Neuronal stem cell (in vitro differentiated cells): ENCODE data around the gene GBP2.

Experiments used
- DNase-seq: peaks from one replicate; pipeline ENCODE4 v3.0.0-alpha.2; 2013; ENCODE audit warnings: low spot score
- H2AFZ ChIP-seq: one replicate; pipeline ENCODE4 v1.6.1; 2013; ENCODE audit warnings: mild to moderate bottlenecking, low read length, inconsistent platforms
- H2AK5ac ChIP-seq: 2 replicates; pipeline ENCODE4 v1.6.1; 2013; ENCODE audit warnings: low read depth, mild to moderate bottlenecking, inconsistent platforms, low read length, moderate library complexity, mixed read lengths
- H2BK120ac ChIP-seq: 2 replicates; pipeline ENCODE4 v1.6.1; 2013; ENCODE audit warnings: low read depth, mild to moderate bottlenecking, inconsistent platforms, low read length, moderate library complexity, mixed read lengths
- H2BK12ac ChIP-seq: one replicate; pipeline ENCODE4 v1.6.1; 2013; ENCODE audit warnings: low read length, inconsistent platforms
- H2BK15ac ChIP-seq: 2 replicates; pipeline ENCODE4 v1.6.1; 2013; ENCODE audit warnings: mild to moderate bottlenecking, low read length, inconsistent platforms, mixed read lengths
- H2BK5ac ChIP-seq: one replicate; pipeline ENCODE4 v1.6.1; 2013; ENCODE audit warnings: inconsistent platforms, mild to moderate bottlenecking, low read length, moderate library complexity
- H3K14ac ChIP-seq: one replicate; pipeline ENCODE4 v1.6.1; 2013; ENCODE audit warnings: low read length, inconsistent platforms
- H3K18ac ChIP-seq: 2 replicates; pipeline ENCODE4 v1.6.1; 2013; ENCODE audit warnings: low read length, inconsistent platforms
- H3K23ac ChIP-seq: 2 replicates; pipeline ENCODE4 v1.6.1; 2013; ENCODE audit warnings: low read depth, mild to moderate bottlenecking, mixed read lengths, low read length, inconsistent platforms; ENCODE audit not compliant: poor library complexity
- H3K27ac ChIP-seq: replicated peaks from 3 replicates; pipeline ENCODE4 v1.5.1; 2013; ENCODE audit warnings: low read length, inconsistent platforms
- H3K27me3 ChIP-seq, 3 experiments: 2 replicates each; pipeline ENCODE4 v1.6.1; 2013; ENCODE audit warnings: low read length in 3 of 3, mild to moderate bottlenecking in 2 of 3, inconsistent platforms in 1 of 3, low read depth in 1 of 3, mixed read lengths in 1 of 3, moderate library complexity in 1 of 3; ENCODE audit not compliant: control insufficient read depth in 3 of 3, insufficient read depth in 3 of 3
- H3K36me3 ChIP-seq, 2 donors: replicated peaks in 1 of 2; 2 replicates each; pipeline ENCODE4 v1.6.1; 2013; ENCODE audit warnings: low read length in 2 of 2; ENCODE audit not compliant: control insufficient read depth in 2 of 2, insufficient read depth in 2 of 2
- H3K4ac ChIP-seq: 2 replicates; pipeline ENCODE4 v1.6.1; 2013; ENCODE audit warnings: inconsistent platforms, mild to moderate bottlenecking, low read length, moderate library complexity
- H3K4me1 ChIP-seq, 2 donors: 1 replicate in 1 of 2; 2 replicates in 1 of 2; pipeline ENCODE4 v1.6.1; 2013; ENCODE audit warnings: low read length in 2 of 2, low read depth in 1 of 2; ENCODE audit not compliant: control insufficient read depth in 2 of 2, insufficient read depth in 1 of 2
- H3K4me2 ChIP-seq: one replicate; pipeline ENCODE4 v1.6.1; 2013; ENCODE audit warnings: mild to moderate bottlenecking, low read length, inconsistent platforms; ENCODE audit not compliant: insufficient read depth, poor library complexity, severe bottlenecking
- H3K4me3 ChIP-seq, 2 donors: 2 replicates each; pipeline ENCODE4 v1.5.1; 2013; ENCODE audit warnings: low read length in 2 of 2, mild to moderate bottlenecking in 2 of 2, inconsistent platforms in 1 of 2, moderate library complexity in 1 of 2
- H3K79me1 ChIP-seq: one replicate; pipeline ENCODE4 v1.6.1; 2013; ENCODE audit warnings: low read depth, mild to moderate bottlenecking, inconsistent platforms, low read length, moderate library complexity
- H3K9ac ChIP-seq: one replicate; pipeline ENCODE4 v1.6.1; 2013; ENCODE audit warnings: mild to moderate bottlenecking, low read depth, low read length, inconsistent platforms; ENCODE audit not compliant: poor library complexity
- H3K9me3 ChIP-seq, 2 donors: replicated peaks in 1 of 2; 2 replicates each; pipeline versions ENCODE3 to v1.6.1; 2013; ENCODE audit warnings: low read length in 2 of 2, mild to moderate bottlenecking in 2 of 2, inconsistent platforms in 1 of 2, low read depth in 1 of 2, mixed read lengths in 1 of 2, moderate library complexity in 1 of 2; ENCODE audit not compliant: control insufficient read depth in 2 of 2, insufficient read depth in 1 of 2
- H4K8ac ChIP-seq: one replicate; pipeline ENCODE4 v1.6.1; 2013; ENCODE audit warnings: low read depth, mild to moderate bottlenecking, inconsistent platforms, low read length, moderate library complexity
- H4K91ac ChIP-seq: one replicate; pipeline ENCODE4 v1.6.1; 2013; ENCODE audit warnings: low read length, low read depth, mild to moderate bottlenecking, inconsistent platforms; ENCODE audit not compliant: poor library complexity
- WGBS, 2 donors: extraction: QIAGEN DNeasy Blood & Tissue Kit; methylation state at CpG; one replicate each; pipeline ENCODE4 v1.1.7; 2013; ENCODE audit warnings: missing lambda C conversion rate in 2 of 2, mixed read lengths in 1 of 2; ENCODE audit not compliant: insufficient read length in 2 of 2, insufficient replicate concordance in 1 of 2; ENCODE audit errors: extremely low coverage in 2 of 2; 5-methylcytosine and 5-hydroxymethylcytosine counted together

The GBP2 gene

GRCh38 chr1:89068291-89068690 lies 57.6 kb downstream of the GBP2 start:
- Histone ChIP-seq H2BK120ac (no peak overlapping the region), H3K27me3 (no peaks in the 10 kb centered on the region), H2BK15ac (no peak overlapping the region), H4K8ac (no peak overlapping the region), H3K4me1 (no peaks in the 10 kb centered on the region), H3K27ac (no peak overlapping the region), H3K9ac (no peak overlapping the region), H3K4me3 (no peak overlapping the region), H3K9me3 (no peaks in the 10 kb centered on the region), H4K91ac (no peak overlapping the region), H2AK5ac (no peak overlapping the region), H3K4me2 (no peak overlapping the region), H2AFZ (no peak overlapping the region), H3K4ac (no peak overlapping the region), H2BK5ac (no peak overlapping the region), H3K79me1 (no peaks in the 10 kb centered on the region), H3K18ac (no peak overlapping the region), H2BK12ac (no peak overlapping the region), H3K36me3 (no peaks in the 10 kb centered on the region), H3K23ac (no peak overlapping the region), H3K14ac (no peak overlapping the region)
- DNase-seq: no peak

- Histone ChIP-seq H2BK5ac (no peak within 1 kb of the TSS), H3K4ac (no peak within 1 kb of the TSS), H2BK12ac (no peak within 1 kb of the TSS), H3K14ac (no peak within 1 kb of the TSS), H3K27me3 (no peaks in the 10 kb centered on the region), H3K4me1 (no peaks in the 10 kb centered on the region), H2AFZ (no peak within 1 kb of the TSS), H3K4me3 (no peak within 1 kb of the TSS), H3K9ac (no peak within 1 kb of the TSS), H3K4me2 (no peak within 1 kb of the TSS), H2BK15ac (no peak within 1 kb of the TSS), H3K36me3 (no peaks in the 10 kb centered on the region), H3K23ac (no peak within 1 kb of the TSS), H2BK120ac (no peak within 1 kb of the TSS), H2AK5ac (no peak within 1 kb of the TSS), H3K9me3 (no peaks in the 10 kb centered on the region), H3K27ac (no peak within 1 kb of the TSS), H4K91ac (no peak within 1 kb of the TSS), H3K79me1 (no peaks in the 10 kb centered on the region), H4K8ac (no peak within 1 kb of the TSS), H3K18ac (no peak within 1 kb of the TSS)
- no CpG with 5 or more reads among the region's 4 CpGs for WGBS, 2 donors
- DNase-seq: no peak
These were observed 60.6 kb downstream of the GBP2 start, which contains the start of gene GBP1 for GRCh38 chr1:89065079-89065868. Gene GBP1 (minus strand): TSS chr1:89065208. CDS start chr1:89063234, 1,974 bp downstream.

- Histone ChIP-seq H3K27ac (no peak overlapping the region), H3K18ac (no peak overlapping the region), H3K23ac (no peak overlapping the region), H3K27me3 (no peaks in the 10 kb centered on the region), H4K91ac (no peak overlapping the region), H3K4me2 (no peak overlapping the region), H3K4ac (no peak overlapping the region), H3K4me1 (no peaks in the 10 kb centered on the region), H4K8ac (no peak overlapping the region), H2BK120ac (no peak overlapping the region), H2BK15ac (no peak overlapping the region), H3K9me3 (no peaks in the 10 kb centered on the region), H2AFZ (no peak overlapping the region), H2BK5ac (no peak overlapping the region), H3K14ac (no peak overlapping the region), H3K9ac (no peak overlapping the region), H3K79me1 (no peaks in the 10 kb centered on the region), H2AK5ac (no peak overlapping the region), H3K4me3 (no peak overlapping the region), H2BK12ac (no peak overlapping the region), H3K36me3 (no peaks in the 10 kb centered on the region)
- DNase-seq: no peak
- WGBS, 2 donors: no CpG with 5 or more reads among the region's 4 CpGs
These were observed 61.3 kb downstream of the GBP2 start for GRCh38 chr1:89064632-89065031.

GRCh38 chr1:89063094-89063493 lies 62.8 kb downstream of the GBP2 start:
- Histone ChIP-seq H2BK12ac (no peak overlapping the region), H3K9me3 (no peaks in the 10 kb centered on the region), H3K4me1 (no peaks in the 10 kb centered on the region), H2BK5ac (no peak overlapping the region), H3K36me3 (no peaks in the 10 kb centered on the region), H3K14ac (no peak overlapping the region), H3K9ac (no peak overlapping the region), H3K4ac (no peak overlapping the region), H2AFZ (no peak overlapping the region), H2BK15ac (no peak overlapping the region), H4K8ac (no peak overlapping the region), H3K27ac (no peak overlapping the region), H3K4me3 (no peak overlapping the region), H3K23ac (no peak overlapping the region), H2BK120ac (no peak overlapping the region), H3K18ac (no peak overlapping the region), H3K4me2 (no peak overlapping the region), H3K27me3 (no peaks in the 10 kb centered on the region), H2AK5ac (no peak overlapping the region), H4K91ac (no peak overlapping the region), H3K79me1 (no peaks in the 10 kb centered on the region)
- no CpG with 5 or more reads among the region's 3 CpGs for WGBS, 2 donors
- no peak for DNase-seq
